GM18867 (cell line): ENCODE measurements around the gene RAB7B.

ENCODE experiments used
- ATAC-seq: cut with Tn5 transposase; IDR thresholded peaks from one replicate; pipeline ENCODE4 v1.9.1; 2021; ENCODE audit warnings: mild to moderate bottlenecking, moderate library complexity; ENCODE audit not compliant: unreplicated experiment

Gene RAB7B

GRCh38 chr1:205975387-205975998 lies 27.7 kb downstream of the RAB7B start:
- ATAC-seq: no peak

- ATAC-seq: no peak
These were observed 28.5 kb downstream of the RAB7B start for GRCh38 chr1:205974712-205975111.

- no peak for ATAC-seq
These were observed 29.6 kb downstream of the RAB7B start for GRCh38 chr1:205973377-205974232.

- ATAC-seq: no peak
These were observed 30.6 kb downstream of the RAB7B start for GRCh38 chr1:205972491-205973168.

- ATAC-seq: no peak
These were observed 31.1 kb downstream of the RAB7B start for GRCh38 chr1:205972081-205972480.

DNA sequence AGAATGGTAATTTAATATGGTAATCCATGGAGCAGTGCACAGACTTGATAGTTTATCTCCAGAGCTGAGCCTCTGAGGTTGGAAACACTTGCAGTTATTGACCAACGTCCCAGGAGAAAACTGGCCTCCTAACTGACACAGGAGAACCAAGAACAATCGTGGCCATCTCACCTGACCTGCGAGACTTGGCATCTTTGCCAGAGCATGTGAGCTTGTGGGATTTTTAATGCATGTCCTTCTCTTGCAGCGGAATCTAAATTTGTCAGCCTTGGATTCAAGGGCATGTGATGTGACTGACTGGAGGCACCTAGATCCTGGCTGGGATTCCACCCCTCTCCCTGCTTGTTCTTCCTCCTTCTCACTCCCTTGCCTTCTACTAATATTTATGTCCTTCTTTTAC lies 32.1 kb downstream of the RAB7B start:
- ATAC-seq: no peak

- no peak for ATAC-seq
These were observed 32.7 kb downstream of the RAB7B start for GRCh38 chr1:205970486-205970885.

- no peak for ATAC-seq
These were observed 34.0 kb downstream of the RAB7B start for GRCh38 chr1:205969229-205969628.

- no peak for ATAC-seq
These were observed 35.5 kb downstream of the RAB7B start for GRCh38 chr1:205967554-205968335.

DNA sequence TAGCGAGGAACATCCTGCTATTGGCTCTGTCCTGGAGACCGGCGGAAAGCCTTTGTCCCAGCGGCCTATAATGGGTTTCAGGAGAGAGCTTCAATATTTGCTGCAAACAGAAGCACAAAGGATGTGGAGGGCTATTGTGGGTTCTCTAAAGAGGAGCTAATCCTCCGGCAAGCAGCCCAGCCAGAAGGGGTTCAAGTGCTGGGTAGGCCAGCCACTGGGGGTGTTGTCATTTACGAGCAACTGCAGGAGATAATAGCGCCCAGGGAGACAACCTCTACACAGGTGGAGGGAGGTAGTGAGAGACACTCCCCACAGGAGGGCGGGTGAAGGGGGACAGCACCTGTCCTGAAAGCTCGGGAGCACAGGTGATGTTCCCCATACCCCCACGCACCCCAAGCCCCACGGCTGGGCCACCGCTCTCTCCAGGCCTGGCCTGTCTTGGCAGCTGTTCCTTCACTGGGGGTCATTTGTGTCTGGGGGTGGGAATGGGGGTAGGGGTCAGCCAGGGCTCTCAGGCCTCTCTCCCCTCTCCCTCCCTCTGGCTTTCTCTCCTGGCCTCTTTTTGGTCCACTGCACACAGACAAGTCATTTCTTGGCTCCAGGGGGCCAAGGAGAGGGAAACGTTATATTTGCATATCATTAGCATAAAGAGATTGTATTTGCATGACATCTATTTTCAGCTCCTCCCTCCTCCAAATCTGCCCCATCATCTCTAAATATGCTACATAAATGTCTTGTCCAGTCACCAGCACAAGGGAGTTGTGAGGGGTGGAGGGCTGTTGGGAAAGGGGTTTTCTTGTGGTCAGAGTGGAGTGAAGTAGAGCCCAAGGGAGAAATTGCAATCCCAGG lies 37.9 kb downstream of the RAB7B start:
- ATAC-seq: no peak

- no peak for ATAC-seq
These were observed 39.6 kb downstream of the RAB7B start for GRCh38 chr1:205963352-205964155.

DNA sequence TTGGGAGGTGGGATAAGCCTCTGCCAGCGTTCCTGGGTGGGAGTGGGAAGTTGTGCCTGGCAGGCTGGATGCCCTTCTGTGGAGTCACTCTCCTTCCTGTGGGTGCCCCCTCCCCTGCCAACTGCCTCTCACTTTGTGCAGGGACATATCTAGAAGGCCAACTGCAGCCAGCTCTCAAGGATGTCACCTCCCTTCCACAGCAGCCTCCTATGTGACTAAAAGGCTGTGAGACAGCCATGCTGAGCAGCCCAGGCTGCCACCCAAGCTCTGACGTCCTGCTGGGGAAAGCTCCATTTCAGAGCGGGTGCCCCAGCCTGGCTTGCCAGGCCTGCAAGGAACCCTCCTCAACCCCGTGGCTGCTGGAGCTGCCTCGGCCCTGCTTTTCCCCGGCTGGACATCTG lies 40.4 kb downstream of the RAB7B start:
- ATAC-seq: no peak

- ATAC-seq: no peak
These were observed 41.0 kb downstream of the RAB7B start for GRCh38 chr1:205961991-205962820.

DNA sequence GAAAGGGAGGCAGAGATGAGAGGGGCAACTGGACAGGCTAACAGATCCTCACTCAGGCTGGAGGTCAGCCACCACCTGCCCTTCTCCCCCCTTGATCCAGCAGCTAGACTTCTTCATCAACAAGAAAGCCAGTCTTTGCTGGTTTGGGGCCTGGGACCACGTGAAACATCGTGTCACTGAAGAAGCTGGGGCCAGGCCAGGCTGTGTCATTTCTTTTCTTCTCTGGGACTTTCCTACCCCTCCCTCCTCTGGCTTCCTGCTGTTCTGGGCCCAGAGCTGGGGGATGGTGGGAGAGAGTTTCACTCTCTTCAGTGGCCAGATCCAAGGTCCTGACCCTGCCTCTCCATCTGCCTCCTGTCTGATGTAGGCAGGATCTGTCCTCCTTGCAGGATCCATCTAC lies 41.8 kb downstream of the RAB7B start:
- ATAC-seq: no peak

GRCh38 chr1:205959789-205960188 lies 43.4 kb downstream of the RAB7B start:
- ATAC-seq: no peak

DNA sequence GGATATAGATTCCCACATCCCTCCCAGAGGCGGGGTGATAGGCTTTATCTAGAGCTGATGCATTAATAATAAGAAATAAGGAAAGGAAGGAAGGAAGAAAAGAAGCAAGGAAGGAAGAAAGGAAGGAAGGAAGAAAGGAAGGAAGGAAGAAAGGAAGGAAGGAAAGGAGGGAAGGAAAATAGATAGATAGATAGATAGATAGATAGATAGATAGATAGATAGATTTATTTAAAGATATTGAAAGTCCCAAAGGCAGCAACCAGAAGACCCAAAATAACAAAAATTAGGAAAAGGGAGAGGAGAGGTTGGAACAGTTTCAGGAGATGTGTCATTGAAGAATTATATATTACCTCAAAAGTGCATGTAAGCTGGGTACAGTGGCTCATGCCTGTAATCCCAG lies 47.7 kb downstream of the RAB7B start:
- no peak for ATAC-seq

GRCh38 chr1:205954819-205955404 lies 48.3 kb downstream of the RAB7B start:
- no peak for ATAC-seq

DNA sequence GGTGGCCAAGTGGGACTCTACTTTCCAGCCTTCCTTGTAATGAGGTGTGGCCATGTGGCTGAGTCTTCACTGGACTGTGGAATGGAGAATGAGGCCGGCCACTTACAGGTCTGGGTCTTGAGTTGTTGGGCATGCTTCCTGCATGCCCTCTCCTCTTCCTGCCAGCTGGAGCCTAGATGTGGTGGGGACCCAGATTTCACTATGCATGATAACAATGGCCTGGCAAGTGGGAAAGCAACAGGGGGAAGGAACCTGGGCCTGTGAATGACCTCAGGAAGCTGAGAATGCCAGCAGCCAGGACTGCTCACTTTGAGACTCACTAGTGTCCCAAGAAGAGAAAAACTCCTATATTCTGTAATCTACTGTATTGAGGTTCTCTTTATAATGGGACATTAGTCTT lies 51.4 kb downstream of the RAB7B start:
- ATAC-seq: no peak
